Activated CD4-positive, alpha-beta T cell treated with anti-CD3 and anti-CD28 coated beads, Interleukin-2, Interleukin-6, amounts not matched to agents 100 ng/mL and 50 ng/mL, durations not matched to agents 16 hours and 8 hours (primary cell): Measurements from ENCODE around the gene SLC5A1.
"Not testable (repeated sequence)": the region's sequence is repeated elsewhere in the genome, so short reads cannot be mapped to it uniquely, and the experiment has no call there.

ENCODE experiments used
- DNase-seq: peaks from one replicate; pipeline ENCODE4 v3.0.0-alpha.2; 2020

SLC5A1 gene

GRCh38 chr22:32097881-32098499 lies 54.9 kb downstream of the SLC5A1 start:
- DNase-seq, result no peak

GRCh38 chr22:32100711-32101110 lies 57.6 kb downstream of the SLC5A1 start:
- DNase-seq, result no peak

GRCh38 chr22:32103658-32104315 lies 60.7 kb downstream of the SLC5A1 start:
- DNase-seq, result peak; percentile 4

GRCh38 chr22:32106930-32107329 lies 63.9 kb downstream of the SLC5A1 start:
- DNase-seq, result peak; percentile 9

GRCh38 chr22:32112380-32112779 lies 69.3 kb downstream of the SLC5A1 start:
- no peak for DNase-seq

- no peak for DNase-seq
Measured at GRCh38 chr22:32119568-32120235, 76.6 kb downstream of the SLC5A1 start.

GRCh38 chr22:32120603-32121002 lies 77.5 kb downstream of the SLC5A1 start:
- DNase-seq, result no peak

- DNase-seq, result no peak
Measured at GRCh38 chr22:32122899-32123298, 79.8 kb downstream of the SLC5A1 start.

- DNase-seq, result no peak
Measured at GRCh38 chr22:32123657-32124056, 80.6 kb downstream of the SLC5A1 start.

- no peak for DNase-seq
Measured at GRCh38 chr22:32127904-32128303, 84.8 kb downstream of the SLC5A1 start.

- DNase-seq, result no peak
Measured at GRCh38 chr22:32130464-32130863, 87.4 kb downstream of the SLC5A1 start.

GRCh38 chr22:32132126-32132525 lies 89.1 kb downstream of the SLC5A1 start:
- no peak for DNase-seq

GRCh38 chr22:32132783-32133182 lies 89.7 kb downstream of the SLC5A1 start:
- no peak for DNase-seq

- DNase-seq, result not testable (repeated sequence)
Measured at GRCh38 chr22:32134796-32135195, 91.7 kb downstream of the SLC5A1 start.

- DNase-seq, result not testable (repeated sequence)
Measured at GRCh38 chr22:32135958-32136357, 92.9 kb downstream of the SLC5A1 start.

- not testable (repeated sequence) for DNase-seq
Measured at GRCh38 chr22:32136881-32137280, 93.8 kb downstream of the SLC5A1 start.

GRCh38 chr22:32137731-32138324 lies 94.8 kb downstream of the SLC5A1 start:
- DNase-seq, result peak; percentile 82

- DNase-seq, result not testable (repeated sequence)
Measured at GRCh38 chr22:32138576-32138975, 95.5 kb downstream of the SLC5A1 start.

- DNase-seq, result peak; percentile 18
Measured at GRCh38 chr22:32140688-32141087, 97.6 kb downstream of the SLC5A1 start.

GRCh38 chr22:32142600-32142999 lies 99.5 kb downstream of the SLC5A1 start:
- DNase-seq, result peak; percentile 59

GRCh38 chr22:32144496-32145274 lies 101.6 kb downstream of the SLC5A1 start:
- DNase-seq, result no peak

- DNase-seq, result not testable (repeated sequence)
Measured at GRCh38 chr22:32147128-32147527, 104.1 kb downstream of the SLC5A1 start.

GRCh38 chr22:32148372-32148771 lies 105.3 kb downstream of the SLC5A1 start:
- not testable (repeated sequence) for DNase-seq
